Thyroid gland (tissue), 4 donors: ENCODE measurements around the gene NAV2. TPM values are rescaled to one million over a fixed set of nuclear protein-coding genes. Genes with fewer than 3 reads are reported as not detected.
A peak's percentile ranks its signal among the peaks of the same experiment; 100 is the strongest.

Experiments used
- DNase-seq, 2 donors: peaks; one replicate each; pipeline ENCODE4 v3.0.0-alpha.2; 2019
- H3K27ac ChIP-seq, 3 donors: fragments of 200-600 bp; sonication (generic); 1 replicate in 2 of 3; 2 replicates in 1 of 3; pipeline ENCODE4 v1.5.1; 2016 to 2019; ENCODE audit warnings: mild to moderate bottlenecking in 1 of 3, moderate library complexity in 1 of 3
- H3K27me3 ChIP-seq: fragments of 200-600 bp; sonication (generic); one replicate; pipeline ENCODE4 v1.5.1; 2019
- H3K36me3 ChIP-seq, 2 donors: fragments of 200-600 bp; sonication (generic); one replicate each; pipeline ENCODE4 v1.5.1; 2016 to 2019
- H3K4me1 ChIP-seq, 2 donors: fragments of 200-600 bp; sonication (generic); one replicate each; pipeline ENCODE4 v1.5.1; 2017 to 2019
- H3K4me3 ChIP-seq, 3 donors: fragments of 200-600 bp; sonication (generic); replicated peaks in 1 of 3; 1 replicate in 2 of 3; 2 replicates in 1 of 3; pipeline ENCODE4 v1.5.1; 2016; ENCODE audit warnings: mild to moderate bottlenecking in 1 of 3
- H3K9me3 ChIP-seq: fragments of 200-600 bp; sonication (generic); one replicate; pipeline ENCODE4 v1.5.1; 2017
- CTCF ChIP-seq, 6 experiments: fragments of 200-600 bp in 3 of 6; fragments of 450-650 bp in 3 of 6; sonication (generic) in 3 of 6; IDR thresholded peaks; one replicate each; pipeline ENCODE4 v1.5.1; 2016 to 2019; ENCODE audit warnings: antibody characterized with exemption in 6 of 6, mild to moderate bottlenecking in 2 of 6, inconsistent platforms in 1 of 6, moderate library complexity in 1 of 6
- POLR2A ChIP-seq, 2 donors: fragments of 450-650 bp; IDR thresholded peaks; one replicate each; pipeline ENCODE4 v1.6.1; 2017; ENCODE audit warnings: antibody characterized with exemption in 2 of 2, mild to moderate bottlenecking in 2 of 2, moderate library complexity in 1 of 2
- WGBS, 2 donors: methylation state at CpG; one replicate each; pipeline ENCODE4 v1.1.5; 2017; 5-methylcytosine and 5-hydroxymethylcytosine counted together
- intact Hi-C: fragments of 100-400 bp; cut with DNase I; formaldehyde crosslinking; loops from one replicate; pipeline ENCODE4 v1.15.1; 2023
- total RNA-seq, 4 donors: library from RNA; depleted of rRNA; stranded (reverse); fragments of >200 nt; gene quantifications; one replicate each; pipeline ENCODE4 v1.2.3, GENCODE V29; 2016

NAV2 gene
- total RNA-seq, 4 donors from 2014 or later: 34.8 to 88.6 (median 54.5) TPM

- 87 to 88% methylated on average over 6 of the region's 6 CpGs for WGBS, 2 donors
- Histone ChIP-seq H3K4me1 (peaks cover 19 to 37% of the 10 kb centered on the region in 2 donors), H3K36me3 (no peaks in the 10 kb centered on the region), H3K9me3 (no peaks in the 10 kb centered on the region), H3K27ac (no peak overlapping the region), H3K27me3 (no peaks in the 10 kb centered on the region), H3K4me3 (no peak overlapping the region)
- no peak for DNase-seq
- intact Hi-C loops: no loop called here
- TF ChIP-seq POLR2A (IDR thresholded peaks at IDR 0.05) (no peak), CTCF (IDR thresholded peaks at IDR 0.05) (no peak)
Measured at GRCh38 chr11:19849107-19849789, 136.6 kb downstream of the NAV2 start.

DNA sequence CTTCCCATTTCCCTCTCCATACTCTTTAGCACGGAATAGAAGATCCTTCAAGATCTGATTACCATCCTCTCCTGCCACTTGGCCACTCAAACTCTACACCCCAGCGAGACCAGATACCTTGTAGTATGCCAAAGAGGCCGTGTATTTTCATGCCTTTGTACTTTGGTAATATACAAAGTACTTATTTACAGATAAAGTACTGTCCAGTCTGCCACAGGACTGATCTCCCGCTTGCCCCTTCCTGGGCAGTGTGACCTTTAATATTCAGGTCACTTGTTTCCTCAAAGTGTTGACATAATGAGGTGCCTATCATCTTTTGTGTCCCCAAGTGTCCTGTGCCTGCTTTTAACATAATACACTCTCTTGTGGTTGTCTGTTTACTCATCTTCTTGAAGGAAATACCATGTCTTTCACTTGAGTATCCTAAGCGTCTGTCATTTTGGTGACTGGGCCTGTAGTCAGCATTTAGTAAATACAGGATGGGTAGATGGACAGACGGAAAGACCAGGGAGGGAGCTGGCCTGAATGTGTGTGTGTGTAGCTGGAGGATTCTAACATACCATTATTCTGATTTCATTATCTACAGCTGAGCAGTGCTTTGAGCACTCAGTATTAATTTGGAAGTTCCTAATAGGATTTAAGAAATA, 137.4 kb downstream of the NAV2 start:
- WGBS, 2 donors: 92 to 94% methylated on average over 6 of the region's 6 CpGs
- no peaks in the 10 kb centered on the region for H3K9me3 ChIP-seq
- TF ChIP-seq CTCF (IDR thresholded peaks at IDR 0.05) (no peak), POLR2A (IDR thresholded peaks at IDR 0.05) (no peak)
- intact Hi-C loops: no loop called here
- no peaks in the 10 kb centered on the region for H3K27me3 ChIP-seq
- no peak overlapping the region for H3K4me3 ChIP-seq
- no peak for DNase-seq
- H3K4me1 ChIP-seq: peaks cover 20 to 43% of the 10 kb centered on the region in 2 donors
- no peaks in the 10 kb centered on the region for H3K36me3 ChIP-seq
- no peak overlapping the region for H3K27ac ChIP-seq

GRCh38 chr11:19852288-19852687, 139.7 kb downstream of the NAV2 start:
- Histone ChIP-seq H3K9me3 (no peaks in the 10 kb centered on the region), H3K27ac (no peak overlapping the region), H3K4me3 (no peak overlapping the region), H3K36me3 (no peaks in the 10 kb centered on the region), H3K27me3 (no peaks in the 10 kb centered on the region), H3K4me1 (peaks cover 13 to 24% of the 10 kb centered on the region in 2 donors)
- WGBS, 2 donors: 97 to 98% methylated on average over 2 of the region's 2 CpGs
- TF ChIP-seq CTCF (IDR thresholded peaks at IDR 0.05) (no peak), POLR2A (IDR thresholded peaks at IDR 0.05) (no peak)
- intact Hi-C loops: no loop called here
- DNase-seq: no peak

- Histone ChIP-seq H3K36me3 (no peaks in the 10 kb centered on the region), H3K4me1 (peaks cover 10 to 23% of the 10 kb centered on the region in 2 donors), H3K27me3 (no peaks in the 10 kb centered on the region), H3K4me3 (no peak overlapping the region), H3K9me3 (no peaks in the 10 kb centered on the region), H3K27ac (peak overlapping the region in 1 of 3 donors; percentile 27)
- WGBS, 2 donors: 87 to 94% methylated on average over 2 of the region's 2 CpGs
- TF ChIP-seq CTCF (IDR thresholded peaks at IDR 0.05) (no peak), POLR2A (IDR thresholded peaks at IDR 0.05) (no peak)
- intact Hi-C loops: no loop called here
- no peak for DNase-seq
Measured at GRCh38 chr11:19853016-19853415, 140.4 kb downstream of the NAV2 start.

DNA sequence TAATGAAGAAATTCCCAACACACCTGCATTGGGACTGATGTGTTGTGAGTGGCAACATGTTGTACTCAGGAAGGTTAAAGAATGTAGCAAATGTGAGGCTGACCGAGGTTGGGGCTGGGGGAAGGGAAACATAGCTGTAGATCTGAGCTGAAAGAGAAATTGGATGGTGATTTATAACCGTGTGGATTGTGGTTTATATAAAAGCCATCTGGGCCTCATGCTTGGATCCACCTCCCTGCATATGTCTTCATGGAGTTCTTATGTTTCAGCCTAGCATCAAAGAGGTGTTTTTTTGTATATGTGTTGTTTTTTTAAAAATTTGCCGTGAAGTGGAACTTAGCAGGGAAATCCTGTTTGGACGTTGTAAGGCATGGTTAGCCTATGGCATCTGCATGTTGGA, 141.3 kb downstream of the NAV2 start:
- no peaks in the 10 kb centered on the region for H3K9me3 ChIP-seq
- H3K4me3 ChIP-seq: no peak overlapping the region
- 28 to 32% methylated on average over 4 of the region's 4 CpGs for WGBS, 2 donors
- no peaks in the 10 kb centered on the region for H3K27me3 ChIP-seq
- intact Hi-C loops: no loop called here
- H3K4me1 ChIP-seq: peaks cover 10 to 28% of the 10 kb centered on the region in 2 donors
- H3K36me3 ChIP-seq: no peaks in the 10 kb centered on the region
- no peak overlapping the region for H3K27ac ChIP-seq
- peak in 1 of 2 donors; percentile 9 for DNase-seq
- TF ChIP-seq CTCF (IDR thresholded peaks at IDR 0.05) (no peak), POLR2A (IDR thresholded peaks at IDR 0.05) (no peak)
